ENCODE measurements around the gene AIFM2.
"Not testable (repeated sequence)": the region's sequence is repeated elsewhere in the genome, so short reads cannot be mapped to it uniquely, and the experiment has no call there.

Gene AIFM2

GRCh38 chr10:70096016-70096704, 36.5 kb downstream of the AIFM2 start:
- DNase-seq (ENCODE audit: low read depth in 2 of 3, low spot score in 2 of 3): no peak

- DNase-seq (ENCODE audit: low read depth in 2 of 3, low spot score in 2 of 3): no peak
Measured at GRCh38 chr10:70094250-70094649, 38.4 kb downstream of the AIFM2 start.

GRCh38 chr10:70093335-70093944, 39.2 kb downstream of the AIFM2 start:
- DNase-seq (ENCODE audit: low read depth in 2 of 3, low spot score in 2 of 3): no peak

GRCh38 chr10:70092389-70092718, 40.3 kb downstream of the AIFM2 start:
- DNase-seq (ENCODE audit: low read depth in 2 of 3, low spot score in 2 of 3): no peak

- DNase-seq (ENCODE audit: low read depth in 2 of 3, low spot score in 2 of 3): no peak
Measured at GRCh38 chr10:70090951-70091350, 41.7 kb downstream of the AIFM2 start.

GRCh38 chr10:70090013-70090412, 42.6 kb downstream of the AIFM2 start:
- DNase-seq (ENCODE audit: low read depth in 2 of 3, low spot score in 2 of 3): no peak

- DNase-seq (ENCODE audit: low read depth in 2 of 3, low spot score in 2 of 3): no peak
Measured at GRCh38 chr10:70088308-70088698, 44.3 kb downstream of the AIFM2 start.

GRCh38 chr10:70087616-70088307, 44.9 kb downstream of the AIFM2 start:
- no peak for DNase-seq (ENCODE audit: low read depth in 2 of 3, low spot score in 2 of 3)

- no peak for DNase-seq (ENCODE audit: low read depth in 2 of 3, low spot score in 2 of 3)
Measured at GRCh38 chr10:70085975-70086613, 46.5 kb downstream of the AIFM2 start.

- no peak for DNase-seq (ENCODE audit: low read depth in 2 of 3, low spot score in 2 of 3)
Measured at GRCh38 chr10:70084189-70084588, 48.4 kb downstream of the AIFM2 start.

GRCh38 chr10:70080789-70081188, 51.8 kb downstream of the AIFM2 start:
- not testable (repeated sequence) for DNase-seq (ENCODE audit: low read depth in 2 of 3, low spot score in 2 of 3)

- DNase-seq (ENCODE audit: low read depth in 2 of 3, low spot score in 2 of 3): no peak
Measured at GRCh38 chr10:70078937-70079336, 53.7 kb downstream of the AIFM2 start.

- no peak for DNase-seq (ENCODE audit: low read depth in 2 of 3, low spot score in 2 of 3)
Measured at GRCh38 chr10:70078329-70078728, 54.3 kb downstream of the AIFM2 start.

- no peak for DNase-seq (ENCODE audit: low read depth in 2 of 3, low spot score in 2 of 3)
Measured at GRCh38 chr10:70074971-70075370, 57.7 kb downstream of the AIFM2 start.

- DNase-seq (ENCODE audit: low read depth in 2 of 3, low spot score in 2 of 3): no peak
Measured at GRCh38 chr10:70074165-70074564, 58.5 kb downstream of the AIFM2 start.

GRCh38 chr10:70070834-70071233, 61.8 kb downstream of the AIFM2 start:
- no peak for DNase-seq (ENCODE audit: low read depth in 2 of 3, low spot score in 2 of 3)

GRCh38 chr10:70069346-70069745, 63.3 kb downstream of the AIFM2 start:
- no peak for DNase-seq (ENCODE audit: low read depth in 2 of 3, low spot score in 2 of 3)

GRCh38 chr10:70068925-70069324, 63.7 kb downstream of the AIFM2 start:
- no peak for DNase-seq (ENCODE audit: low read depth in 2 of 3, low spot score in 2 of 3)

GRCh38 chr10:70067586-70067985, 65.0 kb downstream of the AIFM2 start:
- no peak for DNase-seq (ENCODE audit: low read depth in 2 of 3, low spot score in 2 of 3)

- DNase-seq (ENCODE audit: low read depth in 2 of 3, low spot score in 2 of 3): no peak
Measured at GRCh38 chr10:70066190-70066589, 66.4 kb downstream of the AIFM2 start.

- no peak for DNase-seq (ENCODE audit: low read depth in 2 of 3, low spot score in 2 of 3)
Measured at GRCh38 chr10:70064486-70064885, 68.1 kb downstream of the AIFM2 start.
